Fibroblast of lung (primary cell): ENCODE results near the gene GHR. TPM values are rescaled to one million over a fixed set of nuclear protein-coding genes. Genes with fewer than 3 reads are reported as not detected.
A peak's percentile ranks its signal among the peaks of the same experiment; 100 is the strongest.

Source experiments
- DNase-seq, 2 donors: peaks; one replicate each; pipeline versions ENCODE4 v3.0.0 to v3.0.0-alpha.2; 2010; ENCODE audit warnings: low read depth in 2 of 2
- H2AFZ ChIP-seq: 2 replicates; pipeline ENCODE4 v1.5.1; 2012; ENCODE audit warnings: low read length, control low read depth, inconsistent platforms
- H3K27ac ChIP-seq: 2 replicates; pipeline ENCODE4 v1.5.1; 2011; ENCODE audit warnings: low read length, control low read depth; ENCODE audit not compliant: insufficient read depth
- H3K27me3 ChIP-seq: 2 replicates; pipeline ENCODE4 v1.5.1; 2011; ENCODE audit warnings: mild to moderate bottlenecking, low read length; ENCODE audit not compliant: control insufficient read depth, insufficient read depth
- H3K36me3 ChIP-seq: 2 replicates; pipeline ENCODE4 v1.5.1; 2011; ENCODE audit warnings: low read length; ENCODE audit not compliant: control insufficient read depth, insufficient read depth
- H3K4me1 ChIP-seq: 2 replicates; pipeline ENCODE4 v1.5.1; 2011; ENCODE audit warnings: low read length; ENCODE audit not compliant: control insufficient read depth, insufficient read depth; ENCODE audit errors: extremely low read depth
- H3K4me2 ChIP-seq: 2 replicates; pipeline ENCODE4 v1.5.1; 2011; ENCODE audit warnings: low read length, control low read depth; ENCODE audit not compliant: insufficient read depth; ENCODE audit errors: extremely low read depth
- H3K4me3 ChIP-seq, 4 experiments: fragments of 200-600 bp in 1 of 4; sonication (generic) in 1 of 4; replicated peaks in 1 of 4; 2 replicates each; pipeline ENCODE4 v1.5.1; 2011 to 2016; ENCODE audit warnings: low read length in 4 of 4, low read depth in 3 of 4, mild to moderate bottlenecking in 3 of 4, control low read depth in 2 of 4, inconsistent platforms in 1 of 4, mixed read lengths in 1 of 4; ENCODE audit not compliant: insufficient read depth in 1 of 4; ENCODE audit errors: control extremely low read depth in 1 of 4
- H3K79me2 ChIP-seq: 2 replicates; pipeline ENCODE4 v1.5.1; 2012; ENCODE audit warnings: mild to moderate bottlenecking, low read length, inconsistent platforms; ENCODE audit not compliant: control insufficient read depth, insufficient read depth
- H3K9ac ChIP-seq: 2 replicates; pipeline ENCODE4 v1.5.1; 2011; ENCODE audit warnings: mild to moderate bottlenecking, low read length, control low read depth; ENCODE audit not compliant: insufficient read depth
- H3K9me3 ChIP-seq: 2 replicates; pipeline ENCODE4 v1.5.1; 2012; ENCODE audit warnings: low read depth, low read length; ENCODE audit not compliant: control insufficient read depth, insufficient read depth
- H4K20me1 ChIP-seq: 2 replicates; pipeline ENCODE4 v1.5.1; 2011; ENCODE audit warnings: low read length; ENCODE audit not compliant: control insufficient read depth, insufficient read depth; ENCODE audit errors: extremely low read depth
- EZH2 ChIP-seq: IDR thresholded peaks from 2 replicates; pipeline ENCODE4 v1.5.1; 2012; ENCODE audit warnings: low read length, control low read depth, mild to moderate bottlenecking; ENCODE audit errors: missing control alignments
- polyA plus RNA-seq, 2 donors: library from polyadenylated mRNA; depleted of rRNA in 1 of 2; stranded (reverse) in 1 of 2; unstranded in 1 of 2; fragments of >200 nt; gene quantifications; 2 replicates each; pipeline ENCODE4 v1.2.1, GENCODE V29; 2011 to 2012; ENCODE audit warnings: missing spikeins in 1 of 2
- total RNA-seq: library from RNA; depleted of rRNA; stranded (reverse); fragments of >200 nt; gene quantifications from 2 replicates; pipeline ENCODE4 v1.2.1, GENCODE V29; 2014
- TF ChIP-seq, protein P1 (sequence below), 2 donors: IDR thresholded peaks in 1 of 2; conservative IDR thresholded peaks in 1 of 2; 1 replicate in 1 of 2; 2 replicates in 1 of 2; pipeline ENCODE4 v1.5.1; 2011 to 2012; ENCODE audit warnings: low read length in 2 of 2, control low read depth in 1 of 2, inconsistent platforms in 1 of 2, low read depth in 1 of 2, mild to moderate bottlenecking in 1 of 2

GHR gene
- total and polyA plus RNA-seq, 2 donors (not counting 1 experiment from before 2014, with no cell fraction given), result 2.3 to 2.4 TPM

DNA sequence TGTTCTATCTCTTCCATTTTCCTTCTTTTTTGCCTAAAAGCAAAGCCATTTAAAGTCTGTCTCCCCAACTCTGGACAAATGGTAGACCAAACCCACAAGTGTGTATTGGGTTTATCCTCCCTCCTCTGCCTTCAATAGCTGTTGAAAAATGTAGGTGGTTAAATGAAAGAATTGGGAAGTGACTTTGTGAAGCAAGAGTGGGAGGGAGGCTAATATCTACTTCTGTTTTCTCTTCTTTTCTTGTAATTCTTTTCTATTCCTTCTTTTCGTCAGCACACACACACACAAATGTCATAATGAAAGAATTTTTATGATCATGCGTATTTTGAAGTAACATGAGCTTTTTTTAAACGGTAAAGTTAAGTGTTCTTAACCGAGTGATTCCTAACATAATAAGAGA is 337.2 kb downstream of the GHR start:
- no peak overlapping the region for H2AFZ ChIP-seq
- H3K9me3 ChIP-seq, result no peaks in the 10 kb centered on the region
- H3K27me3 ChIP-seq, result no peaks in the 10 kb centered on the region
- H4K20me1 ChIP-seq, result no peaks in the 10 kb centered on the region
- H3K4me3 ChIP-seq, result no peak overlapping the region
- H3K27ac ChIP-seq, result no peak overlapping the region
- no peaks in the 10 kb centered on the region for H3K36me3 ChIP-seq
- H3K4me1 ChIP-seq, result no peaks in the 10 kb centered on the region
- H3K9ac ChIP-seq, result no peak overlapping the region
- no peak overlapping the region for H3K4me2 ChIP-seq
- no peaks in the 10 kb centered on the region for H3K79me2 ChIP-seq
- TF ChIP-seq, protein P1, sequence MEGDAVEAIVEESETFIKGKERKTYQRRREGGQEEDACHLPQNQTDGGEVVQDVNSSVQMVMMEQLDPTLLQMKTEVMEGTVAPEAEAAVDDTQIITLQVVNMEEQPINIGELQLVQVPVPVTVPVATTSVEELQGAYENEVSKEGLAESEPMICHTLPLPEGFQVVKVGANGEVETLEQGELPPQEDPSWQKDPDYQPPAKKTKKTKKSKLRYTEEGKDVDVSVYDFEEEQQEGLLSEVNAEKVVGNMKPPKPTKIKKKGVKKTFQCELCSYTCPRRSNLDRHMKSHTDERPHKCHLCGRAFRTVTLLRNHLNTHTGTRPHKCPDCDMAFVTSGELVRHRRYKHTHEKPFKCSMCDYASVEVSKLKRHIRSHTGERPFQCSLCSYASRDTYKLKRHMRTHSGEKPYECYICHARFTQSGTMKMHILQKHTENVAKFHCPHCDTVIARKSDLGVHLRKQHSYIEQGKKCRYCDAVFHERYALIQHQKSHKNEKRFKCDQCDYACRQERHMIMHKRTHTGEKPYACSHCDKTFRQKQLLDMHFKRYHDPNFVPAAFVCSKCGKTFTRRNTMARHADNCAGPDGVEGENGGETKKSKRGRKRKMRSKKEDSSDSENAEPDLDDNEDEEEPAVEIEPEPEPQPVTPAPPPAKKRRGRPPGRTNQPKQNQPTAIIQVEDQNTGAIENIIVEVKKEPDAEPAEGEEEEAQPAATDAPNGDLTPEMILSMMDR (conservative IDR thresholded peaks at IDR 0.05 in 1 of 2, IDR thresholded peaks at IDR 0.05 in 1 of 2; ENCODE audit: low read depth in 1 of 2, low read length in 2 of 2), result no peak
- no peak for TF ChIP-seq EZH2
- no peak for DNase-seq

DNA sequence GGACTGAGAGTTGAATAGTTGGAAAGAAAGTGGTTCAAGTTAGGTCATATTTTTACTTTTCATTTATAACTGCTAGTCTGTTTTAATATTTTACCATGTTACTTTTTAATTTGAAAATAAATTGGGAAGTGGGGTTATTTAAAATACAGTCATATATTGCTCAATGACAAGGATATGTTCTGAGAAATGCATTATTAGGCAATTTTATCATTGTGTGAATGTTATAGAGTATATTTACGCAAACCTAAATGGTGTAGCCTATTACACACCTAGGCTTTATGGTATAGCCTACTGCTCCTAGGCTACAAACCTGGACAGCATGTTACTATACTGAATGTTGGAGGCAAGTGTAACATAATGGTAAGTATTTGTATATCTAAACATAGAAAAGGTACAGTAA is 338.6 kb downstream of the GHR start:
- Histone ChIP-seq H3K4me3 (no peak overlapping the region), H2AFZ (no peak overlapping the region), H4K20me1 (no peaks in the 10 kb centered on the region), H3K27me3 (no peaks in the 10 kb centered on the region), H3K4me1 (no peaks in the 10 kb centered on the region), H3K9ac (no peak overlapping the region), H3K36me3 (no peaks in the 10 kb centered on the region), H3K27ac (no peak overlapping the region), H3K4me2 (no peak overlapping the region), H3K79me2 (no peaks in the 10 kb centered on the region), H3K9me3 (no peaks in the 10 kb centered on the region)
- TF ChIP-seq, protein P1 (conservative IDR thresholded peaks at IDR 0.05 in 1 of 2, IDR thresholded peaks at IDR 0.05 in 1 of 2; ENCODE audit: low read depth in 1 of 2, low read length in 2 of 2), result no peak
- no peak for TF ChIP-seq EZH2
- no peak for DNase-seq

DNA sequence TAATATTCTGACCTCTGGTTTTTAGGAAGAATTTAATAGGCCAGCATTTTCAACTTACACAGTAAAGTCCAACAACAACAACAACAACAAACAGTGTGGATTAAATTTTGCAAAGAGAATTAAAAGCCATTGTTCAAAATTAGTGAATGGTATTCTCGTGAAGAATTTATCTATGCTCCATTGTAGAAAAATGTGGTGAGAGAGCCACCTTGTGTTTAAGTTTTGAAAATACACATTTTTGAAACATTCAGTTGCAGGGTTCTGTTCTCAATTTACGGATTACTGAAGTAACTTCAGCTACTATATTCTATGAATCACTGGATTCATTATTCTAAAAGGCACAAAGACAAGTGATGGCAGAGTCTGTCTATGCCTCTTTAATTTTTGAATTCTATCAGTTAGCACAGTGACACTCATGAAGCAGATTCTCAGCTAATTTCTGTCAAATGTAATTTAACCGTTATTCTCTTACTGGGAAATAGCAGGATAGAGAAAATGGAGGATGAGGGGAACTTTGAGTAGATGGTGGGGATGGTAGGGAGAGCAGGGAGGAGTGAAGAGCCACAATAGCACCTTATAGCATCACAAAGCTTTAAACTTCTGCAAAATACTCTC is 344.4 kb downstream of the GHR start:
- peak in 1 of 2 donors; percentile 59 for DNase-seq
- Histone ChIP-seq H3K36me3 (no peaks in the 10 kb centered on the region), H4K20me1 (no peaks in the 10 kb centered on the region), H3K4me3 (no peak overlapping the region), H2AFZ (no peak overlapping the region), H3K27me3 (no peaks in the 10 kb centered on the region), H3K27ac (no peak overlapping the region), H3K9ac (no peak overlapping the region), H3K79me2 (no peaks in the 10 kb centered on the region), H3K4me2 (no peak overlapping the region), H3K9me3 (no peaks in the 10 kb centered on the region), H3K4me1 (no peaks in the 10 kb centered on the region)
- TF ChIP-seq, protein P1 (conservative IDR thresholded peaks at IDR 0.05 in 1 of 2, IDR thresholded peaks at IDR 0.05 in 1 of 2; ENCODE audit: low read depth in 1 of 2, low read length in 2 of 2), result peak in 1 of 2 donors; percentile 33
- no peak for TF ChIP-seq EZH2
